SK-N-SH (cell line): ENCODE data around the gene ZFHX3.

Experiments used
- GABPA ChIP-seq: IDR thresholded peaks from 2 replicates; pipeline ENCODE4 v1.4.0; 2012; ENCODE audit warnings: low read depth, mild to moderate bottlenecking
- PBX3 ChIP-seq: IDR thresholded peaks from 2 replicates; pipeline ENCODE4; 2012
- RFX5 ChIP-seq: IDR thresholded peaks from 2 replicates; pipeline ENCODE4 v1.6.1; 2012; ENCODE audit warnings: mild to moderate bottlenecking, improper control_type of control experiment, low read length
- TF ChIP-seq, protein P1 (sequence below): fragments of 200-600 bp; sonication (generic); IDR thresholded peaks from 2 replicates; pipeline ENCODE4 v1.6.1; 2017; ENCODE audit warnings: antibody characterized with exemption, mild to moderate bottlenecking, moderate library complexity
- TF ChIP-seq, protein P2 (sequence below): IDR thresholded peaks from 2 replicates; pipeline ENCODE4 v1.4.0; 2012; ENCODE audit warnings: low read depth, borderline replicate concordance

GRCh38 chr16:72836985-72837384 lies 210.9 kb downstream of the ZFHX3 start:
- TF ChIP-seq, protein P1, sequence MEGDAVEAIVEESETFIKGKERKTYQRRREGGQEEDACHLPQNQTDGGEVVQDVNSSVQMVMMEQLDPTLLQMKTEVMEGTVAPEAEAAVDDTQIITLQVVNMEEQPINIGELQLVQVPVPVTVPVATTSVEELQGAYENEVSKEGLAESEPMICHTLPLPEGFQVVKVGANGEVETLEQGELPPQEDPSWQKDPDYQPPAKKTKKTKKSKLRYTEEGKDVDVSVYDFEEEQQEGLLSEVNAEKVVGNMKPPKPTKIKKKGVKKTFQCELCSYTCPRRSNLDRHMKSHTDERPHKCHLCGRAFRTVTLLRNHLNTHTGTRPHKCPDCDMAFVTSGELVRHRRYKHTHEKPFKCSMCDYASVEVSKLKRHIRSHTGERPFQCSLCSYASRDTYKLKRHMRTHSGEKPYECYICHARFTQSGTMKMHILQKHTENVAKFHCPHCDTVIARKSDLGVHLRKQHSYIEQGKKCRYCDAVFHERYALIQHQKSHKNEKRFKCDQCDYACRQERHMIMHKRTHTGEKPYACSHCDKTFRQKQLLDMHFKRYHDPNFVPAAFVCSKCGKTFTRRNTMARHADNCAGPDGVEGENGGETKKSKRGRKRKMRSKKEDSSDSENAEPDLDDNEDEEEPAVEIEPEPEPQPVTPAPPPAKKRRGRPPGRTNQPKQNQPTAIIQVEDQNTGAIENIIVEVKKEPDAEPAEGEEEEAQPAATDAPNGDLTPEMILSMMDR, result no peak
- no peak for TF ChIP-seq GABPA
- TF ChIP-seq, protein P2, sequence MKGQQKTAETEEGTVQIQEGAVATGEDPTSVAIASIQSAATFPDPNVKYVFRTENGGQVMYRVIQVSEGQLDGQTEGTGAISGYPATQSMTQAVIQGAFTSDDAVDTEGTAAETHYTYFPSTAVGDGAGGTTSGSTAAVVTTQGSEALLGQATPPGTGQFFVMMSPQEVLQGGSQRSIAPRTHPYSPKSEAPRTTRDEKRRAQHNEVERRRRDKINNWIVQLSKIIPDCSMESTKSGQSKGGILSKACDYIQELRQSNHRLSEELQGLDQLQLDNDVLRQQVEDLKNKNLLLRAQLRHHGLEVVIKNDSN, result no peak
- TF ChIP-seq PBX3, result no peak
- TF ChIP-seq RFX5, result no peak
